IMR-90 (cell line): Measurements from ENCODE around the gene ITPR2. TPM values are rescaled to one million over a fixed set of nuclear protein-coding genes. Genes with fewer than 3 reads are reported as not detected.

Experiments
- ATAC-seq: fragments of 200-7000 bp; cut with Tn5 transposase; 2 replicates; pipeline ENCODE4 v1.9.1; 2020; ENCODE audit warnings: low read depth, mild to moderate bottlenecking, moderate library complexity
- BruUV-seq: library from RNA; stranded (reverse); fragments of 400-500 nt; replicated peaks from 2 replicates; lab custom pipeline; 2021; lab: Mats Ljungman, UMichigan
- CTCF ChIA-PET: fragments of 300-600 bp; formaldehyde crosslinking; extraction: SDS; loops from one replicate; lab custom pipeline; 2021; ENCODE audit warnings: antibody characterized with exemption; lab: Yijun Ruan, JAX
- POLR2A ChIA-PET: fragments of 300-600 bp; sonication (Branson Sonifier 250); formaldehyde crosslinking; loops from one replicate; lab custom pipeline; 2022; ENCODE audit warnings: antibody characterized with exemption; ENCODE audit not compliant: unreplicated experiment; lab: Charles Lee
- DNase-seq: peaks from one replicate; pipeline ENCODE4 v3.0.0; 2013
- H2AFZ ChIP-seq: replicated peaks from 2 replicates; pipeline ENCODE3; 2013; ENCODE audit warnings: low read length, mild to moderate bottlenecking; ENCODE audit not compliant: poor library complexity
- H2AK5ac ChIP-seq: 2 replicates; pipeline ENCODE4 v1.6.1; 2013; ENCODE audit warnings: low read depth, low read length, inconsistent platforms
- H2AK9ac ChIP-seq: replicated peaks from 2 replicates; pipeline ENCODE3; 2013; ENCODE audit warnings: mild to moderate bottlenecking, low read depth, low read length, moderate library complexity; ENCODE audit not compliant: poor library complexity
- H2BK120ac ChIP-seq: 2 replicates; pipeline ENCODE4 v1.6.1; 2013; ENCODE audit warnings: low read depth, low read length, inconsistent platforms
- H2BK15ac ChIP-seq: 3 replicates; pipeline ENCODE4 v1.6.1; 2013; ENCODE audit warnings: low read depth, low read length, inconsistent platforms
- H2BK20ac ChIP-seq: 2 replicates; pipeline ENCODE4 v1.6.1; 2013; ENCODE audit warnings: low read depth, mild to moderate bottlenecking, inconsistent platforms, low read length, moderate library complexity
- H2BK5ac ChIP-seq: 2 replicates; pipeline ENCODE4 v1.6.1; 2013; ENCODE audit warnings: mild to moderate bottlenecking, low read depth, low read length, inconsistent platforms; ENCODE audit not compliant: poor library complexity, severe bottlenecking
- H3K14ac ChIP-seq: replicated peaks from 2 replicates; pipeline ENCODE4 v1.6.1; 2013; ENCODE audit warnings: low read depth, low read length, inconsistent platforms
- H3K18ac ChIP-seq: 2 replicates; pipeline ENCODE4 v1.6.1; 2013; ENCODE audit warnings: low read depth, low read length, control low read depth
- H3K23ac ChIP-seq: 2 replicates; pipeline ENCODE4 v1.6.1; 2013; ENCODE audit warnings: low read depth, low read length, inconsistent platforms
- H3K27ac ChIP-seq: 2 replicates; pipeline ENCODE4 v1.5.1; 2013; ENCODE audit warnings: mild to moderate bottlenecking, control low read depth, low read length; ENCODE audit not compliant: insufficient read depth
- H3K27me3 ChIP-seq: 2 replicates; pipeline ENCODE4 v1.6.1; 2013; ENCODE audit warnings: low read length; ENCODE audit not compliant: control insufficient read depth, insufficient read depth
- H3K36me3 ChIP-seq: 2 replicates; pipeline ENCODE4 v1.6.1; 2013; ENCODE audit warnings: low read length, mixed read lengths; ENCODE audit not compliant: control insufficient read depth, insufficient read depth
- H3K4ac ChIP-seq: 2 replicates; pipeline ENCODE4 v1.6.1; 2013; ENCODE audit warnings: low read depth, low read length, inconsistent platforms
- H3K4me1 ChIP-seq: 2 replicates; pipeline ENCODE4 v1.6.1; 2013; ENCODE audit warnings: low read length, mixed read lengths; ENCODE audit not compliant: control insufficient read depth, insufficient read depth
- H3K4me2 ChIP-seq: 2 replicates; pipeline ENCODE4 v1.6.1; 2013; ENCODE audit warnings: low read depth, mild to moderate bottlenecking, control low read depth, low read length, moderate library complexity
- H3K4me3 ChIP-seq: 2 replicates; pipeline ENCODE4 v1.5.1; 2013; ENCODE audit warnings: low read depth, mild to moderate bottlenecking, control low read depth, low read length, moderate library complexity; ENCODE audit not compliant: insufficient read depth
- H3K56ac ChIP-seq: 2 replicates; pipeline ENCODE4 v1.6.1; 2013; ENCODE audit warnings: low read length, inconsistent platforms; ENCODE audit not compliant: insufficient read depth; ENCODE audit errors: extremely low read depth
- H3K79me1 ChIP-seq, 2 experiments: 2 replicates each; pipeline ENCODE4 v1.6.1; 2013; ENCODE audit warnings: low read length in 2 of 2, inconsistent platforms in 1 of 2, low read depth in 1 of 2
- H3K9ac ChIP-seq: 2 replicates; pipeline ENCODE4 v1.6.1; 2013; ENCODE audit warnings: low read depth, low read length, control low read depth
- H3K9me1 ChIP-seq: 2 replicates; pipeline ENCODE4 v1.6.1; 2013; ENCODE audit warnings: low read length, inconsistent platforms; ENCODE audit not compliant: insufficient read depth
- H3K9me3 ChIP-seq: 2 replicates; pipeline ENCODE4 v1.6.1; 2013; ENCODE audit warnings: low read length; ENCODE audit not compliant: control insufficient read depth, insufficient read depth
- H4K20me1 ChIP-seq: 2 replicates; pipeline ENCODE4 v1.6.1; 2013; ENCODE audit warnings: low read length, inconsistent platforms; ENCODE audit not compliant: insufficient read depth
- H4K5ac ChIP-seq: 2 replicates; pipeline ENCODE4 v1.6.1; 2013; ENCODE audit warnings: mild to moderate bottlenecking, low read depth, low read length, control low read depth
- H4K8ac ChIP-seq, 2 experiments: 2 replicates each; pipeline ENCODE4 v1.6.1; 2013; ENCODE audit warnings: low read depth in 2 of 2, low read length in 2 of 2, control low read depth in 1 of 2, inconsistent platforms in 1 of 2
- H4K91ac ChIP-seq: 2 replicates; pipeline ENCODE4 v1.6.1; 2013; ENCODE audit warnings: low read depth, low read length, inconsistent platforms; ENCODE audit not compliant: insufficient read depth
- BHLHE40 ChIP-seq: fragments of 150-350 bp; IDR thresholded peaks from 2 replicates; pipeline ENCODE4 v1.6.1; 2016; ENCODE audit warnings: mild to moderate bottlenecking, low read depth, low read length
- CEBPB ChIP-seq: IDR thresholded peaks from 2 replicates; pipeline ENCODE4 v1.6.1; 2012; ENCODE audit warnings: low read depth, low read length, improper control_type of control experiment
- CHD1 ChIP-seq: IDR thresholded peaks from 2 replicates; pipeline ENCODE4 v1.6.1; 2012; ENCODE audit warnings: low read depth, low read length, improper control_type of control experiment
- ELK1 ChIP-seq: fragments of 150-350 bp; IDR thresholded peaks from 2 replicates; pipeline ENCODE4 v1.6.1; 2016; ENCODE audit warnings: low read depth, mild to moderate bottlenecking, low read length, moderate library complexity, borderline replicate concordance
- FOS ChIP-seq: fragments of 150-350 bp; IDR thresholded peaks from 2 replicates; pipeline ENCODE4 v1.6.1; 2016; ENCODE audit warnings: low read depth, low read length
- MAFK ChIP-seq: IDR thresholded peaks from 2 replicates; pipeline ENCODE4 v1.6.1; 2012; ENCODE audit warnings: low read depth, low read length, improper control_type of control experiment
- MAZ ChIP-seq: IDR thresholded peaks from 2 replicates; pipeline ENCODE4 v1.6.1; 2012; ENCODE audit warnings: low read depth, mild to moderate bottlenecking, low read length, improper control_type of control experiment, moderate library complexity, borderline replicate concordance
- MXI1 ChIP-seq: IDR thresholded peaks from 2 replicates; pipeline ENCODE4 v1.6.1; 2012; ENCODE audit warnings: low read depth, mild to moderate bottlenecking, low read length, moderate library complexity, borderline replicate concordance
- NFE2L2 ChIP-seq: fragments of 150-350 bp; IDR thresholded peaks from 2 replicates; pipeline ENCODE4 v1.6.1; 2016; ENCODE audit warnings: low read depth, mild to moderate bottlenecking, low read length
- POLR2A ChIP-seq: IDR thresholded peaks from 2 replicates; pipeline ENCODE4 v1.6.1; 2012; ENCODE audit warnings: mild to moderate bottlenecking, low read depth, low read length
- RAD21 ChIP-seq: IDR thresholded peaks from 2 replicates; pipeline ENCODE4 v1.6.1; 2012; ENCODE audit warnings: low read length, improper control_type of control experiment
- RCOR1 ChIP-seq: IDR thresholded peaks from 2 replicates; pipeline ENCODE4 v1.6.1; 2012; ENCODE audit warnings: mild to moderate bottlenecking, low read length, improper control_type of control experiment; ENCODE audit not compliant: insufficient replicate concordance
- RFX5 ChIP-seq: IDR thresholded peaks from 2 replicates; pipeline ENCODE4 v1.8.0; 2012; ENCODE audit warnings: low read depth, mild to moderate bottlenecking, low read length, moderate library complexity
- SMC3 ChIP-seq: fragments of 150-350 bp; IDR thresholded peaks from 2 replicates; pipeline ENCODE4 v1.6.1; 2016; ENCODE audit warnings: low read depth, mild to moderate bottlenecking, antibody characterized with exemption, low read length, moderate library complexity
- USF2 ChIP-seq: fragments of 150-350 bp; IDR thresholded peaks from 2 replicates; pipeline ENCODE4 v1.6.1; 2017; ENCODE audit warnings: mild to moderate bottlenecking, antibody characterized with exemption, low read length, low read depth
- WGBS, 2 experiments: methylation state at CpG; one replicate each; pipeline versions ENCODE4 v1.1.5 to v1.1.7; 2013; ENCODE audit warnings: missing lambda C conversion rate in 2 of 2; ENCODE audit not compliant: insufficient read length in 1 of 2; ENCODE audit errors: extremely low coverage in 2 of 2; 5-methylcytosine and 5-hydroxymethylcytosine counted together
- dilution Hi-C: fragments of 300-500 bp; cut with HindIII; formaldehyde crosslinking; loops from one replicate; pipeline ENCODE4 v1.14.3; 2018; ENCODE audit warnings: low sequenced_read_pairs; ENCODE audit not compliant: unreplicated experiment
- in situ Hi-C: fragments of 300-500 bp; cut with MboI; formaldehyde crosslinking; loops from 3 replicates; pipeline ENCODE4 v1.14.3; 2019; ENCODE audit warnings: low sequenced_read_pairs, inconsistent platforms, mixed read lengths
- intact Hi-C: fragments of 100-400 bp; cut with micrococcal nuclease; formaldehyde crosslinking; loops from 2 replicates; pipeline ENCODE4 v1.10.0; 2022
- polyA plus RNA-seq, 3 experiments: library from polyadenylated mRNA; depleted of rRNA; stranded (reverse); fragments of >200 nt; gene quantifications; 2 replicates each; pipeline ENCODE4 v1.2.3, GENCODE V29; 2012; ENCODE audit warnings: low replicate concordance in 1 of 3
- total RNA-seq: library from RNA; depleted of rRNA; stranded (reverse); fragments of >200 nt; gene quantifications from 2 replicates; pipeline ENCODE4 v1.2.3, GENCODE V29; 2012
- TF ChIP-seq, protein P1 (sequence below): conservative IDR thresholded peaks from 2 replicates; pipeline ENCODE4 v1.5.1; 2012; ENCODE audit warnings: mild to moderate bottlenecking, low read depth, low read length, improper control_type of control experiment

The ITPR2 gene
- total and polyA plus RNA-seq, 2 of the 4 experiments (the other 2 are of a cell fraction) = 1.2 to 9.0 TPM

DNA sequence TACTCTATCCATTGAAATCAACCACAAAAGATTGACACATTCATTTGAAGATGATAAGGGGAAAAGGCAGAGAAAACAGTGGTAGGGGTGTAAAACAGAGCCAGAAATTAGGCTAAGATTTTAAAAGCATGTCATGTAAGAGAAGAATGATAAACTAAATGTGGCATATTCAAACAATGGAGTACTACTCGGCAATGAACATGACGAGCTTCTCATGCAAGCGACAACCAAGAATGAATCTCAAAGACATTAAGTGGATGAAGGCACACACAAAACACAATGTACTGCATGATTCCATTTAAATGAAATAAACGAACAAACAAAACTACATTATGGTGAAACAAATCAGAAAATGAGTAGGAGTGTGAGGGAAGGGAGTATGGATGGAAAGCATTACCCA, 134.8 kb downstream of the ITPR2 start:
- ATAC-seq (no peak), DNase-seq (no peak)
- POLR2A ChIA-PET = no interaction called here
- Histone ChIP-seq H2BK20ac (no peak overlapping the region), H3K4me1 (peaks cover 4% of the 10 kb centered on the region), H3K9me1 (peaks cover 4% of the 10 kb centered on the region; the same call in 1 of the 2 replicates), H3K36me3 (no peaks in the 10 kb centered on the region), H4K91ac (no peak overlapping the region), H4K8ac (no peak overlapping the region), H2AK9ac (no peak overlapping the region), H3K23ac (no peak overlapping the region), H4K5ac (no peak overlapping the region), H2BK15ac (no peak overlapping the region), H3K56ac (no peak overlapping the region), H3K9ac (no peak overlapping the region), H2AFZ (no peak overlapping the region), H3K18ac (no peak overlapping the region), H2BK5ac (no peak overlapping the region), H3K27ac (no peak overlapping the region), H4K20me1 (no peaks in the 10 kb centered on the region), H3K9me3 (no peaks in the 10 kb centered on the region), H3K4me3 (no peak overlapping the region), H3K14ac (no peak overlapping the region), H2BK120ac (no peak overlapping the region), H3K79me1 (no peaks in the 10 kb centered on the region), H3K4me2 (no peak overlapping the region), H3K27me3 (no peaks in the 10 kb centered on the region), H3K4ac (no peak overlapping the region), H2AK5ac (no peak overlapping the region)
- in situ Hi-C loops = no loop called here
- dilution Hi-C loops = no loop called here
- intact Hi-C loops = no loop called here
- no CpG with 5 or more reads among the region's 4 CpGs for WGBS, 2 experiments
- CTCF ChIA-PET = no interaction called here
- no TSS peak for BruUV-seq
- TF ChIP-seq NFE2L2 (no peak), FOS (no peak), ELK1 (no peak), MAFK (no peak), RAD21 (no peak), MAZ (no peak), USF2 (no peak), BHLHE40 (no peak), CHD1 (no peak), SMC3 (no peak), CEBPB (no peak), POLR2A (no peak), RFX5 (no peak), RCOR1 (no peak), MXI1 (no peak)
- TF ChIP-seq, protein P1, sequence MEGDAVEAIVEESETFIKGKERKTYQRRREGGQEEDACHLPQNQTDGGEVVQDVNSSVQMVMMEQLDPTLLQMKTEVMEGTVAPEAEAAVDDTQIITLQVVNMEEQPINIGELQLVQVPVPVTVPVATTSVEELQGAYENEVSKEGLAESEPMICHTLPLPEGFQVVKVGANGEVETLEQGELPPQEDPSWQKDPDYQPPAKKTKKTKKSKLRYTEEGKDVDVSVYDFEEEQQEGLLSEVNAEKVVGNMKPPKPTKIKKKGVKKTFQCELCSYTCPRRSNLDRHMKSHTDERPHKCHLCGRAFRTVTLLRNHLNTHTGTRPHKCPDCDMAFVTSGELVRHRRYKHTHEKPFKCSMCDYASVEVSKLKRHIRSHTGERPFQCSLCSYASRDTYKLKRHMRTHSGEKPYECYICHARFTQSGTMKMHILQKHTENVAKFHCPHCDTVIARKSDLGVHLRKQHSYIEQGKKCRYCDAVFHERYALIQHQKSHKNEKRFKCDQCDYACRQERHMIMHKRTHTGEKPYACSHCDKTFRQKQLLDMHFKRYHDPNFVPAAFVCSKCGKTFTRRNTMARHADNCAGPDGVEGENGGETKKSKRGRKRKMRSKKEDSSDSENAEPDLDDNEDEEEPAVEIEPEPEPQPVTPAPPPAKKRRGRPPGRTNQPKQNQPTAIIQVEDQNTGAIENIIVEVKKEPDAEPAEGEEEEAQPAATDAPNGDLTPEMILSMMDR = no peak
